GM19035 (cell line): ENCODE measurements around the gene LBHD1.
A peak's percentile ranks its signal among the peaks of the same experiment; 100 is the strongest.
"Not testable (repeated sequence)": the region's sequence is repeated elsewhere in the genome, so short reads cannot be mapped to it uniquely, and the experiment has no call there.

Source experiments
- ATAC-seq: cut with Tn5 transposase; IDR thresholded peaks from one replicate; pipeline ENCODE4 v1.9.1; 2021; ENCODE audit not compliant: unreplicated experiment

LBHD1 gene

GRCh38 chr11:62694455-62695167 is 22.5 kb upstream of the LBHD1 start:
- no peak for ATAC-seq

GRCh38 chr11:62693624-62694023 is 21.6 kb upstream of the LBHD1 start:
- ATAC-seq: not testable (repeated sequence)

GRCh38 chr11:62689421-62690183 is 17.5 kb upstream of the LBHD1 start, which contains the start of gene LRRN4CL:
Gene LRRN4CL, minus strand, starts transcription at chr11:62689530. Its CDS starts 1,022 bp downstream, at chr11:62688508.
- ATAC-seq: no peak

GRCh38 chr11:62688491-62688890 is 16.4 kb upstream of the LBHD1 start:
- ATAC-seq: no peak

- no peak for ATAC-seq
Measured at GRCh38 chr11:62687508-62688396, 15.7 kb upstream of the LBHD1 start.

- no peak for ATAC-seq
Measured at GRCh38 chr11:62682518-62682917, 10.5 kb upstream of the LBHD1 start.

GRCh38 chr11:62680825-62681240 is 8.8 kb upstream of the LBHD1 start:
- ATAC-seq: no peak

- peak; percentile 71 for ATAC-seq
Measured at GRCh38 chr11:62678770-62679696, 7.0 kb upstream of the LBHD1 start, which contains the start of gene UBXN1. Gene UBXN1, minus strand, starts transcription at chr11:62679073. Its CDS starts 150 bp downstream, at chr11:62678923.

GRCh38 chr11:62678433-62678769 is 6.3 kb upstream of the LBHD1 start:
- ATAC-seq: no peak

GRCh38 chr11:62677714-62678113 is 5.6 kb upstream of the LBHD1 start:
- no peak for ATAC-seq

GRCh38 chr11:62677156-62677555 is 5.1 kb upstream of the LBHD1 start:
- no peak for ATAC-seq

GRCh38 chr11:62676698-62677097 is 4.6 kb upstream of the LBHD1 start:
- no peak for ATAC-seq

GRCh38 chr11:62675415-62675814 is 3.3 kb upstream of the LBHD1 start:
- ATAC-seq: not testable (repeated sequence)

- no peak for ATAC-seq
Measured at GRCh38 chr11:62673196-62673525, 1.1 kb upstream of the LBHD1 start.

GRCh38 chr11:62671236-62671607 is 845 bp downstream of the LBHD1 start:
- peak; percentile 1 for ATAC-seq

GRCh38 chr11:62669420-62670161 is 2.5 kb downstream of the LBHD1 start:
- ATAC-seq: no peak

GRCh38 chr11:62667460-62667859 is 4.6 kb downstream of the LBHD1 start:
- ATAC-seq: no peak

- ATAC-seq: no peak
Measured at GRCh38 chr11:62666259-62666926, 5.7 kb downstream of the LBHD1 start.

GRCh38 chr11:62665599-62666258 is 6.3 kb downstream of the LBHD1 start:
- ATAC-seq: peak; percentile 13
